Measurements from ENCODE around the gene SORCS1. TPM values are rescaled to one million over a fixed set of nuclear protein-coding genes. Genes with fewer than 3 reads are reported as not detected.

SORCS1 gene
- total RNA-seq, 2 donors from 2014 or later: 0.37 to 1.2 TPM

- DNase-seq (ENCODE audit: low spot score): no peak
- intact Hi-C loops (cut with DNase I): no loop called here
Measured at GRCh38 chr10:106799776-106800175, 364.7 kb downstream of the SORCS1 start.

GRCh38 chr10:106795619-106796018, 368.9 kb downstream of the SORCS1 start:
- intact Hi-C loops (cut with DNase I): no loop called here
- no peak for DNase-seq (ENCODE audit: low spot score)

GRCh38 chr10:106793617-106794016, 370.9 kb downstream of the SORCS1 start:
- DNase-seq (ENCODE audit: low spot score): no peak
- intact Hi-C loops (cut with DNase I): no loop called here

GRCh38 chr10:106789623-106790022, 374.9 kb downstream of the SORCS1 start:
- no peak for DNase-seq (ENCODE audit: low spot score)
- intact Hi-C loops (cut with DNase I): no loop called here

- intact Hi-C loops (cut with DNase I): no loop called here
- no peak for DNase-seq (ENCODE audit: low spot score)
Measured at GRCh38 chr10:106788982-106789381, 375.5 kb downstream of the SORCS1 start.

- intact Hi-C loops (cut with DNase I): no loop called here
- no peak for DNase-seq (ENCODE audit: low spot score)
Measured at GRCh38 chr10:106785528-106785927, 379.0 kb downstream of the SORCS1 start.

GRCh38 chr10:106780632-106781031, 383.9 kb downstream of the SORCS1 start:
- no peak for DNase-seq (ENCODE audit: low spot score)
- intact Hi-C loops (cut with DNase I): no loop called here

- intact Hi-C loops (cut with DNase I): loop anchor here in 1 of 2 donors (10.0 kb wide), 1 partner anchor 113 kb away; no protein-coding TSS in a partner anchor
- DNase-seq (ENCODE audit: low spot score): no peak
Measured at GRCh38 chr10:106777841-106778240, 386.7 kb downstream of the SORCS1 start.

- intact Hi-C loops (cut with DNase I): loop anchor here in 1 of 2 donors (10.0 kb wide), 1 partner anchor 110 kb away; no protein-coding TSS in a partner anchor
- no peak for DNase-seq (ENCODE audit: low spot score)
Measured at GRCh38 chr10:106775127-106775526, 389.4 kb downstream of the SORCS1 start.

GRCh38 chr10:106772957-106773356, 391.5 kb downstream of the SORCS1 start:
- no peak for DNase-seq (ENCODE audit: low spot score)
- intact Hi-C loops (cut with DNase I): loop anchor here in 1 of 2 donors (10.0 kb wide), 1 partner anchor 108 kb away; no protein-coding TSS in a partner anchor

- intact Hi-C loops (cut with DNase I): loop anchor here in 1 of 2 donors (10.0 kb wide), 1 partner anchor 106 kb away; no protein-coding TSS in a partner anchor
- DNase-seq (ENCODE audit: low spot score): no peak
Measured at GRCh38 chr10:106771154-106771553, 393.4 kb downstream of the SORCS1 start.

GRCh38 chr10:106768204-106768603, 396.3 kb downstream of the SORCS1 start:
- intact Hi-C loops (cut with DNase I): no loop called here
- no peak for DNase-seq (ENCODE audit: low spot score)

GRCh38 chr10:106765928-106766327, 398.6 kb downstream of the SORCS1 start:
- no peak for DNase-seq (ENCODE audit: low spot score)
- intact Hi-C loops (cut with DNase I): no loop called here

GRCh38 chr10:106765241-106765754, 399.2 kb downstream of the SORCS1 start:
- DNase-seq (ENCODE audit: low spot score): no peak
- intact Hi-C loops (cut with DNase I): no loop called here

- DNase-seq (ENCODE audit: low spot score): no peak
- intact Hi-C loops (cut with DNase I): no loop called here
Measured at GRCh38 chr10:106764360-106764759, 400.1 kb downstream of the SORCS1 start.

- DNase-seq (ENCODE audit: low spot score): no peak
- intact Hi-C loops (cut with DNase I): no loop called here
Measured at GRCh38 chr10:106761906-106762305, 402.6 kb downstream of the SORCS1 start.

- intact Hi-C loops (cut with DNase I): no loop called here
- no peak for DNase-seq (ENCODE audit: low spot score)
Measured at GRCh38 chr10:106757521-106757920, 407.0 kb downstream of the SORCS1 start.

GRCh38 chr10:106751091-106751490, 413.4 kb downstream of the SORCS1 start:
- DNase-seq (ENCODE audit: low spot score): no peak
- intact Hi-C loops (cut with DNase I): no loop called here

GRCh38 chr10:106746868-106747267, 417.6 kb downstream of the SORCS1 start:
- no peak for DNase-seq (ENCODE audit: low spot score)
- intact Hi-C loops (cut with DNase I): no loop called here

GRCh38 chr10:106741006-106741530, 423.4 kb downstream of the SORCS1 start:
- intact Hi-C loops (cut with DNase I): no loop called here
- DNase-seq (ENCODE audit: low spot score): no peak

GRCh38 chr10:106740071-106740470, 424.4 kb downstream of the SORCS1 start:
- intact Hi-C loops (cut with DNase I): no loop called here
- no peak for DNase-seq (ENCODE audit: low spot score)
